Thoracic aorta (tissue), 2 donors: ENCODE data around the gene PRKN. TPM values are rescaled to one million over a fixed set of nuclear protein-coding genes. Genes with fewer than 3 reads are reported as not detected.

Experiments used
- ATAC-seq: fragments of 150-250 bp; one replicate; pipeline ENCODE4 v1.8.0; 2017; ENCODE audit warnings: low read depth; ENCODE audit not compliant: insufficient number of reproducible peaks, low FRiP score
- DNase-seq: peaks from one replicate; pipeline ENCODE4 v3.0.0-alpha.2; 2020; ENCODE audit warnings: low spot score
- H3K27ac ChIP-seq, 2 donors: fragments of 200-600 bp; sonication (generic); 1 replicate in 1 of 2; 2 replicates in 1 of 2; pipeline ENCODE4 v1.5.1; 2016; ENCODE audit warnings: mild to moderate bottlenecking in 2 of 2, moderate library complexity in 2 of 2
- H3K27me3 ChIP-seq: fragments of 200-600 bp; sonication (generic); replicated peaks from 2 replicates; pipeline ENCODE4 v1.6.0; 2016; ENCODE audit warnings: mild to moderate bottlenecking; ENCODE audit not compliant: insufficient read depth
- H3K36me3 ChIP-seq: fragments of 200-600 bp; sonication (generic); one replicate; pipeline ENCODE4 v1.5.1; 2016
- H3K4me1 ChIP-seq, 2 donors: fragments of 200-600 bp; sonication (generic); 1 replicate in 1 of 2; 2 replicates in 1 of 2; pipeline versions ENCODE4 v1.5.1 to v1.6.0; 2016; ENCODE audit warnings: low read depth in 2 of 2, mild to moderate bottlenecking in 1 of 2; ENCODE audit not compliant: control insufficient read depth in 1 of 2
- H3K4me3 ChIP-seq: fragments of 200-600 bp; sonication (generic); 2 replicates; pipeline ENCODE4 v1.5.1; 2016; ENCODE audit warnings: mild to moderate bottlenecking
- H3K9me3 ChIP-seq: fragments of 200-600 bp; sonication (generic); 2 replicates; pipeline ENCODE4 v1.5.1; 2016
- total RNA-seq, 2 donors: library from RNA; depleted of rRNA; stranded (reverse); fragments of >200 nt; gene quantifications; one replicate each; pipeline versions ENCODE4 v1.1.0 to v1.2.3, GENCODE V29; 2016
- TF ChIP-seq, protein P1 (sequence below): fragments of 200-600 bp; sonication (generic); IDR thresholded peaks from one replicate; pipeline ENCODE4 v1.5.1; 2019; ENCODE audit warnings: antibody characterized with exemption

PRKN gene
- total RNA-seq, 2 donors from 2014 or later: 10.4 to 23.8 TPM

DNA sequence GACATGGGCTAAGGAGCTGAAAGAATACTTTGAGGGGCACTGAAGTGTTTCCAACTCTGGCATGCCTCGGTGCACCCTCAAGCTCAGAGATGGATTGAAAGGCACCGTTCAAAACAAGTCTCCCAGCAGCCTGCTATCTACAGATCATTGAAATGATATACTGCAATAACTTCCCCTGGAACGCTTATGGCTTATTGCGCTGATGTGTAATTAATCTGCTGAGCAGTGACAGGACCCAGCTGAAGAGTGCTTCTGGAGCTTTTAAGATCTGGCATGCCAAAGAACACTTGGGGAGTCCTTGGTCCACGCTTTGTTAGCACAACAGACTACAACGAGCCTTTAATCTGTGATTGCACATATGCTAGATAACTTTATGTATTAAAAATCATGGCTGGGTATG lies 708.2 kb downstream of the PRKN start:
- TF ChIP-seq, protein P1, sequence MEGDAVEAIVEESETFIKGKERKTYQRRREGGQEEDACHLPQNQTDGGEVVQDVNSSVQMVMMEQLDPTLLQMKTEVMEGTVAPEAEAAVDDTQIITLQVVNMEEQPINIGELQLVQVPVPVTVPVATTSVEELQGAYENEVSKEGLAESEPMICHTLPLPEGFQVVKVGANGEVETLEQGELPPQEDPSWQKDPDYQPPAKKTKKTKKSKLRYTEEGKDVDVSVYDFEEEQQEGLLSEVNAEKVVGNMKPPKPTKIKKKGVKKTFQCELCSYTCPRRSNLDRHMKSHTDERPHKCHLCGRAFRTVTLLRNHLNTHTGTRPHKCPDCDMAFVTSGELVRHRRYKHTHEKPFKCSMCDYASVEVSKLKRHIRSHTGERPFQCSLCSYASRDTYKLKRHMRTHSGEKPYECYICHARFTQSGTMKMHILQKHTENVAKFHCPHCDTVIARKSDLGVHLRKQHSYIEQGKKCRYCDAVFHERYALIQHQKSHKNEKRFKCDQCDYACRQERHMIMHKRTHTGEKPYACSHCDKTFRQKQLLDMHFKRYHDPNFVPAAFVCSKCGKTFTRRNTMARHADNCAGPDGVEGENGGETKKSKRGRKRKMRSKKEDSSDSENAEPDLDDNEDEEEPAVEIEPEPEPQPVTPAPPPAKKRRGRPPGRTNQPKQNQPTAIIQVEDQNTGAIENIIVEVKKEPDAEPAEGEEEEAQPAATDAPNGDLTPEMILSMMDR: no peak
- ATAC-seq (no peak), DNase-seq (no peak)
- Histone ChIP-seq H3K27ac (no peak overlapping the region), H3K4me1 (no peaks in the 10 kb centered on the region), H3K36me3 (no peaks in the 10 kb centered on the region), H3K9me3 (no peaks in the 10 kb centered on the region), H3K4me3 (no peak overlapping the region), H3K27me3 (no peaks in the 10 kb centered on the region)

DNA sequence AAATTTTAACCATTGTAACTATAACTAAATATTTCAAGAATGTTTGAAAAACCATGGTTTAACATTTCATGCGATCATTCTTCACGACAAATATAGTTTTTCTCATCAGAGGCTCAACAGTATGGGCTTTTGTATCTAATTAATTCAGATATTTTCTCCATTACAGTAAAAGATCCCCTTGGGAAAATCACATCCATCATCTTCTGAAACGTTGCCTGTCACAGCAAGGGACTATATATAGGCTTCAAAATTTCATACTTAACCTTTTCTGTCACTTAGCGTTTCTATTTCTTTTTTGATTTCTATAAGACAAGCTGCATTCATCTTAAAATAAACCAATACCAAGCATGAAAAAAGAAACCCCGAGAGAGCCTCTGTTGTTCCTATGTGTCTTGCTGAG lies 710.0 kb downstream of the PRKN start:
- H3K27ac ChIP-seq: no peak overlapping the region
- no peak overlapping the region for H3K4me3 ChIP-seq
- H3K36me3 ChIP-seq: no peaks in the 10 kb centered on the region
- DNase-seq (no peak), ATAC-seq (no peak)
- no peaks in the 10 kb centered on the region for H3K9me3 ChIP-seq
- H3K27me3 ChIP-seq: no peaks in the 10 kb centered on the region
- TF ChIP-seq, protein P1: no peak
- no peaks in the 10 kb centered on the region for H3K4me1 ChIP-seq

DNA sequence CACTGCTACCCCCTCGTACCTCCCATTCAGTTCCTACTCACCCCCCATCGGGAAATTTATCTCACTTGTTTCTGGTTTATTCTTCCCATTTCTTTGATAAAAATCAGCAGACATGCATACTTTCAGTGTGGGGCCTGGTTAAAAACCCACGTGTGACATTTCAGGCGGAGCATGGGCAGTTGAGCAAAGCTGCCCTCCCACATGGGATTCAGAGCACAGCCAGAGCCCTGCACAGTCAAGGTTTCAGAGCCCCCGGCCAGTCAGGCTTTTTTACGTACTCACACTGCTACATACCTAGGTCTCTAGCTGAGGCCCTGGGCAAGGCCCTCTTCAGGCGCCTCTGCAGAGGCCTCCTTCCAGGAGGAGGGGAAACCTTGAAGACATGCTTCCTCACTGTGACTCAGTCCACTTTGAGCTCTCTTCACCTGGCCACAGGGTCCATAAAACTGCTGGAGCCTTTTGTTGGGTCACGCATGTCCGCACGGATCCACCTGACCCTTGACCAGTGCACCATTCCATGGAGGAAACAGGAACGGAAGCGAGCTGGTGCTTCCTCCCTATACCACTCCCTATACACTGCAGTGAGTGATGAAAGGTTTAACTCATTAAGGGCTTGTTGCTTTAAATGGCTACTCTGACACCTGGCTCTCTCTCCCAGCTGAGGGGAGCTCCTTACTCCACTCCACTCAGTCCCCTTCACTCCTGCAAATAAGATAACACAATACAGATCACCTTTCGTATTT lies 713.3 kb downstream of the PRKN start:
- no peak overlapping the region for H3K4me3 ChIP-seq
- ATAC-seq: no peak
- H3K4me1 ChIP-seq: no peaks in the 10 kb centered on the region
- no peak for DNase-seq
- no peaks in the 10 kb centered on the region for H3K36me3 ChIP-seq
- no peaks in the 10 kb centered on the region for H3K9me3 ChIP-seq
- no peak overlapping the region for H3K27ac ChIP-seq
- no peaks in the 10 kb centered on the region for H3K27me3 ChIP-seq
- TF ChIP-seq, protein P1: no peak

DNA sequence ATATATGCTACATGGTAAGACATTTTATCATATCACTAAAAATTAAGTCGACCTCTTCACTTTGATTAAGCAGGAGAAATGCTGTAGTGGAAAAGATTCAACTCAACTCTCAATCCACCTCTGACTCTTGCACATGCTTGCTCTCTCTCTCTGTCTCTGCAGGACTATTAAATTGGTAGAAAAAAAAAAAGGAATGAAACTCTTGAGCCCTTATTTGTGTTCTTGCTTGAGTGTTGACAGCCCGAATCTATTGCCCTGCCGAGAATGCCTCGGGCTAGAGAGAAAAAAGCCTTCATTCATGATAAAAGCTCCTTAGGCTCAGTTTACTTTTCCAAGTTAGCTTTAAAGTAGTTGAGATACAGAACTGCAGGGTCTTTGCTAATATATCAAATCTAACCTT lies 722.2 kb downstream of the PRKN start:
- Histone ChIP-seq H3K27me3 (no peaks in the 10 kb centered on the region), H3K36me3 (no peaks in the 10 kb centered on the region), H3K27ac (no peak overlapping the region), H3K4me3 (no peak overlapping the region), H3K4me1 (no peaks in the 10 kb centered on the region), H3K9me3 (no peaks in the 10 kb centered on the region)
- ATAC-seq (no peak), DNase-seq (no peak)
- TF ChIP-seq, protein P1: no peak

DNA sequence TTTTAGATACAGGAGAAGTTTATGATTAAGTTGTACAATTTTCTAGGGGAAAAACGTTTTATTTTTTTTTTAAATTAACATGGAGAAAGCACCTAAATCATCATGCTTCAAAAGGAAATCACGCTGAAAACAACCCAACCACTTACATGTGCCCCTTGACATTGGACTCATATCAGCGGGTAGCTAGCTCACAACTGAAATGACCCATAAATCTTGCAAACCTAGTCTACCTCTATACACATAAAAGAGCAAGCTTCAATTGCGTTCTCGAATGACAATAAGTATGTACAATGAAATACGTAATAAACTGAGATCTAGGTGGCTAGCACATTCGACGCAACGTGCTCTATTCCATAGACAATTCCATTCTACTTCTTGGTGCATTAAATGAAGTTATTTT lies 730.8 kb downstream of the PRKN start:
- ATAC-seq (no peak), DNase-seq (no peak)
- TF ChIP-seq, protein P1: no peak
- Histone ChIP-seq H3K36me3 (no peaks in the 10 kb centered on the region), H3K27ac (no peak overlapping the region), H3K27me3 (no peaks in the 10 kb centered on the region), H3K4me3 (no peak overlapping the region), H3K9me3 (no peaks in the 10 kb centered on the region), H3K4me1 (no peaks in the 10 kb centered on the region)
